ENCODE results near the gene CD209. TPM values are rescaled to one million over a fixed set of nuclear protein-coding genes. Genes with fewer than 3 reads are reported as not detected.
A peak's percentile ranks its signal among the peaks of the same experiment; 100 is the strongest.

CD209 gene
- total RNA-seq, 1 donor from 2014 or later = 0.11 TPM

- intact Hi-C loops (cut with micrococcal nuclease) = loop anchor here (1.0 to 2.0 kb wide), 3 partner anchors 9 to 38 kb away; no protein-coding TSS in a partner anchor
- H3K4me3 Mint-ChIP-seq = peak overlapping the region; percentile 78
- TF ChIP-seq CTCF (IDR thresholded peaks at IDR 0.05) = no peak
- peak; percentile 38 for ATAC-seq (ENCODE audit: low read depth)
- ChIA-PET POLR2A (interaction anchor here (0.7 to 2.7 kb wide), 18 partner anchors 9 to 490 kb away, joined by 3 to 40 read pairs (median 4); partner anchors contain the start of genes CD209 and TRAPPC5), CTCF (interaction anchor here (1.0 to 2.8 kb wide), 4 partner anchors 11 to 95 kb away, joined by 3 to 10 read pairs (median 6); partner anchors contain the start of gene TRAPPC5)
- peak; percentile 78 for DNase-seq
- no peaks in the 10 kb centered on the region for H3K9me3 Mint-ChIP-seq
- H3K27me3 Mint-ChIP-seq = no peaks in the 10 kb centered on the region
- H3K4me1 Mint-ChIP-seq = peaks cover 96% of the 10 kb centered on the region
- H3K27ac Mint-ChIP-seq = peak overlapping the region; percentile 97
- H3K36me3 Mint-ChIP-seq (ENCODE audit: low read depth) = no peaks in the 10 kb centered on the region
Observed at GRCh38 chr19:7705387-7706187, 41.7 kb downstream of the CD209 start.

GRCh38 chr19:7704280-7705060, 42.9 kb downstream of the CD209 start:
- no peaks in the 10 kb centered on the region for H3K27me3 Mint-ChIP-seq
- peaks cover 5% of the 10 kb centered on the region for H3K36me3 Mint-ChIP-seq (ENCODE audit: low read depth)
- peaks cover 97% of the 10 kb centered on the region for H3K4me1 Mint-ChIP-seq
- no peak for TF ChIP-seq CTCF (IDR thresholded peaks at IDR 0.05)
- H3K9me3 Mint-ChIP-seq = no peaks in the 10 kb centered on the region
- H3K4me3 Mint-ChIP-seq = no peak overlapping the region
- H3K27ac Mint-ChIP-seq = peak overlapping the region; percentile 97
- ATAC-seq (ENCODE audit: low read depth) (no peak), DNase-seq (peak; percentile 17)
- POLR2A ChIA-PET = interaction anchor here (1.1 to 2.7 kb wide), 10 partner anchors 10 to 47 kb away, joined by 3 to 40 read pairs (median 6); partner anchors contain the start of genes CD209 and TRAPPC5
- CTCF ChIA-PET = interaction anchor here (1.3 to 2.8 kb wide), 2 partner anchors 10 to 24 kb away, joined by 3 to 8 read pairs; partner anchors contain the start of gene TRAPPC5
- intact Hi-C loops (cut with micrococcal nuclease) = loop anchor here (1.0 to 2.0 kb wide), 3 partner anchors 10 to 39 kb away; no protein-coding TSS in a partner anchor

- no peak for TF ChIP-seq CTCF (IDR thresholded peaks at IDR 0.05)
- Mint-ChIP-seq H3K4me1 (peaks cover 97% of the 10 kb centered on the region), H3K27ac (peak overlapping the region; percentile 97), H3K4me3 (no peak overlapping the region), H3K36me3 (ENCODE audit: low read depth) (peaks cover 14% of the 10 kb centered on the region), H3K27me3 (no peaks in the 10 kb centered on the region), H3K9me3 (no peaks in the 10 kb centered on the region)
- ChIA-PET POLR2A (interaction anchor here (0.5 to 2.8 kb wide), 8 partner anchors 8 to 75 kb away, joined by 3 to 41 read pairs (median 4); partner anchors contain the start of genes PET100, TRAPPC5 and XAB2), CTCF (interaction anchor here (2.8 kb wide), 1 partner anchor 23 kb away, joined by 8 read pairs; the partner anchor contains the start of gene TRAPPC5)
- intact Hi-C loops (cut with micrococcal nuclease) = no loop called here
- no peak for ATAC-seq (ENCODE audit: low read depth)
- DNase-seq = no peak
Observed at GRCh38 chr19:7703332-7703731, 44.0 kb downstream of the CD209 start.

- Mint-ChIP-seq H3K27ac (peak within 1 kb of the TSS; percentile 97), H3K4me1 (peaks cover 99% of the 10 kb centered on the region), H3K9me3 (no peaks in the 10 kb centered on the region), H3K27me3 (no peaks in the 10 kb centered on the region), H3K36me3 (ENCODE audit: low read depth) (peaks cover 26% of the 10 kb centered on the region), H3K4me3 (peak within 1 kb of the TSS; percentile 86)
- POLR2A ChIA-PET = interaction anchor here (0.6 to 2.8 kb wide), 29 partner anchors 8 to 688 kb away, joined by 3 to 42 read pairs (median 4); partner anchors contain the start of genes CD209, PET100, RAB11B and STXBP2
- no peak for TF ChIP-seq CTCF (IDR thresholded peaks at IDR 0.05)
- DNase-seq = peak; percentile 62
- CTCF ChIA-PET = interaction anchor here (0.8 to 5.9 kb wide), 6 partner anchors 12 to 98 kb away, joined by 3 to 48 read pairs (median 5); partner anchors contain the start of gene TRAPPC5
- peak; percentile 69 for ATAC-seq (ENCODE audit: low read depth)
- intact Hi-C loops (cut with micrococcal nuclease) = loop anchor here (1.0 kb wide), 4 partner anchors 8 to 201 kb away; partner anchors contain the start of gene MAP2K7
Observed at GRCh38 chr19:7701654-7702457, 45.5 kb downstream of the CD209 start, which contains the start of gene FCER2. Gene FCER2, minus strand, starts transcription at chr19:7702131. Its CDS starts 2,371 bp downstream, at chr19:7699760.
